Myocyte (in vitro differentiated cells): ENCODE data around the gene CCDC136. TPM values are rescaled to one million over a fixed set of nuclear protein-coding genes. Genes with fewer than 3 reads are reported as not detected.

ENCODE experiments used
- total RNA-seq: library from RNA; depleted of rRNA; stranded (reverse); fragments of >200 nt; gene quantifications from 2 replicates; pipeline ENCODE4 v1.2.3, GENCODE V29; 2014

CCDC136 gene
- total RNA-seq, 1 donor from 2014 or later, result 4.6 TPM

Other genes with a start within 250 kb of the CCDC136 start
- gene GARIN1A, start 119.7 kb upstream of the CCDC136 start, total RNA-seq, result 1.3 and 1.5 TPM in 2 replicates
- gene CALU, start 52.6 kb upstream of the CCDC136 start, total RNA-seq, result 672 and 951 TPM in 2 replicates
- 2.8 and 3.4 TPM in 2 replicates for gene OPN1SW, start 16.2 kb upstream of the CCDC136 start, total RNA-seq
- gene FLNC, start 38.4 kb downstream of the CCDC136 start, total RNA-seq, result 703 and 1,085 TPM in 2 replicates
- 172 and 222 TPM in 2 replicates for gene ATP6V1F, start 70.9 kb downstream of the CCDC136 start, total RNA-seq
- gene KCP, start 118.7 kb downstream of the CCDC136 start, total RNA-seq, result 0.19 and 0.42 TPM in 2 replicates
- gene IRF5, start 146.0 kb downstream of the CCDC136 start, total RNA-seq, result 0.26 and 0.40 TPM in 2 replicates